GM19239 (cell line): ENCODE results near the gene CNKSR3.
"Not testable (repeated sequence)": the region's sequence is repeated elsewhere in the genome, so short reads cannot be mapped to it uniquely, and the experiment has no call there.

Source experiments
- DNase-seq: peaks from one replicate; pipeline ENCODE4 v3.0.0; 2011; ENCODE audit warnings: low spot score; ENCODE audit not compliant: insufficient read length
- FAIRE-seq: peaks from 2 replicates; lab custom pipeline; 2011; peaks lifted over from hg19 to GRCh38; lab: Jason Lieb, UNC

Gene CNKSR3

DNA sequence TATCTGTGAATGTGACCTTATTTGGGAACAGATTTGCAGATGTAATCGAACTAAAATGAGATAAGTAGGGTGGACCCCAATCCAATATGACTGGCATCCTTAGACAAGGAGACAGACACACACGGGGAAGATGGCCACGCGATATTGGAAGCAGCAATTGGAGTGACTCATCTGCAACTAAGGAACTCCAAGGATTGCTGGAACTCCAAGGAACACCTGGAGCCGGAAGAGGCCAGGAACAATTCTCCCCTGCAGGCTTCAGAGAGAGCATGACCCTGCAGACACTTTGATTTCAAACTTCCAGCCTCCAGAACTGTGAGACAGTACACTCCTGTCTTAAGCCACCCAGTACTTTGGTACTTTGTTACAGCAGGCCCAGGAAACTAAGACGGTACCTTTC is 19.5 kb upstream of the CNKSR3 start:
- DNase-seq, result no peak

DNA sequence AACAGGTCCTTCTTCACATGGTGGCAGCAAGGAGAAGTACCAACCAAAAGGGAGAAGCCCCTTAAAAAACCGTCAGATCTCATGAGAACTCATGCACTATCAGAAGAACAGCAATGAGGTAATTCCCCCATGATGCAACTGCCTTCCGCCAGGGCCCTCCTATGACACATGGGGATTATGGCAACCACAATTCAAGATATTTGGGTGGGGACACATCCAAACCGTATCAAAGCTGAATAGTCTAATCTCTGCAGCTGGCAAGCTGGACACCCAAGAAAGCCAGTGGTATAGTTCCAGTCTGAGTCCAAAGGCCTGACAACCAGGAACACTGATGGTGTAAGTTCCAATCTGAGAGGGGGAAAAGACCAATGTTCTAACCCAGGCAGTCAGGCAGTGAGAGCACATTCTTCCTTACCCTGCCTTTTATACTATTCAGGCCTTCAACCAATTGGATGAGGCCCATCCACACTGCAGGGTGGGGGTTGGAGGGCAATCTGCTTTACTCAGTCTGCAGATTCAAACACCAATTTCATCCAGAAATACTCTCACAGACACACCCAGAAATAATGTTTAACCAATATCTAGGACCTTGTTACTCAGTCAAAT is 17.9 kb upstream of the CNKSR3 start:
- DNase-seq (no peak), FAIRE-seq (no peak)

More for the DNA sequence above, 19.5 kb upstream of the CNKSR3 start:
- FAIRE-seq, result no peak

DNA sequence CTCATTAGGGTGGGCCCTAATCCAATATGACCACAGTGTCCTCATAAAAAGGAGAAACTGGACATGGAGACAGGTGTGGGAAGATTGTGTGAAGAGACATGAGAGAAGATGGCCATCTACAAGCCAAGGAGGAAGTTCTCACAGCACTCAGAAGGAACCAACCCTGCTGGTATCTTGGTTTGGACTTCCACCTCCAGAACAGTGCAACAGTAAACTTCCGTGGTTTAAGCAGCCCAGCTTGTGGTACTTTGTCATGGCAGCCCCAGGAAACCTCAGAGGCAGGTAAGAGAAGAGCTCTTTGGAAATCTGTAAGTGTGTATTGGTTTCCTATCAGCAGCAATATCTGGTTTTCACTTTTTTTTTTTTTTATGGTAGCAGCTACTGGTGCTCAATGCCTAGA is 16.5 kb upstream of the CNKSR3 start:
- FAIRE-seq (no peak), DNase-seq (no peak)

DNA sequence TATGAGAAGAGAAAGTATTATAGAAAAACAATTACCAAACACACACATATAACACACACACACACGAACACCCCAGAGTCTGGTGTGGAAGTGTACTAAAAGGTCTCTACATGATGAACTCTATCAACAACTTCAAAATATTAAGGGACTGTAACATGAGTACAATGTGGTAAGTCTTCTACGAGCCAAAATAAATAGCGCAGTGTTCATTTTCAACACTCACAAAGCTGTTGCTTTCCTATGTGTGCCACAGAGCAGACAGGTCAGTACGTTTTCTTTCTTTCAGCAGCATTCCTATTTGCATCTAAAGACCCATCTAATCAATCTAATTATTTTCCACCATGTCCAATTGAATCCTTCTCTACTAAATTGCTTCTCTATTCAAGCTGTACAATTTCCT is 12.1 kb upstream of the CNKSR3 start:
- DNase-seq, result no peak
- no peak for FAIRE-seq

DNA sequence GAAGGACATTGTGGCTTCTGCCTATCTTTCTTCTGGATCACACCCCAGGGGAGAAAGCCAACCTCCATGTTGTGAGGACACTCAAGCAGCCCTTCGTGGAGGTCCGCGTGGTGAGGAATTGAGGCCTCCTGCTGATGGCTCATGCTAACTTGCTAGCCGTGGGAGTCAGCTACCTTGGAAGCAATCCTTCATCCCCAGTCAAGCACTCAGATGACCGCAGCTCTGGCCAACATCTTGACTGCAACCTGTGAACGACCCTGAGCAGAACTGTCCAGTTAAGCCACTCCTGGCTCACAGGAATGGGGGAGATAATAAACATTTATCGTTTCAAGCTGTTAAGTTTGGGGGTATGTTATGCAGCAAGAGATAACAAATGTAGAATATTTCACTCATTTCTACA is 10.9 kb upstream of the CNKSR3 start:
- no peak for FAIRE-seq

DNA sequence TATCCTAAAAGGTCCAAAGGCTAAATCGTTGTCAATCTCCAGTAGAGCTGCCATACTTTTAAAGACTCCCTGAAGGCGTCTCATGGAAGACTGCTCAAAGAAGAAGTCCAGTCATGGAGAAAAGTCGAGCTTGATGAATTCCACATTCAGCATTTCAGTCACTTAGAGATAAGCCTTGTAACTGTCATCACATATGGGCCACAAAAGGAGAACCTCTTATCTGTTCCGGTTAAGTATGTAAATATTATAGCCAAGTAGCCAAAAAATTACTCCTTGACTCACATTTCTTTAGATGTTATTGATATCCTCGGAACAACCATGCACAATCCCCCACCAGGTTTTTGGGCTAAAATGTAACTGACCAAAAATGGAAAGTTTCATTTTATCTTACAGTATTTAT is 9.8 kb upstream of the CNKSR3 start:
- no peak for FAIRE-seq

More for the DNA sequence above, 10.9 kb upstream of the CNKSR3 start:
- no peak for DNase-seq

DNA sequence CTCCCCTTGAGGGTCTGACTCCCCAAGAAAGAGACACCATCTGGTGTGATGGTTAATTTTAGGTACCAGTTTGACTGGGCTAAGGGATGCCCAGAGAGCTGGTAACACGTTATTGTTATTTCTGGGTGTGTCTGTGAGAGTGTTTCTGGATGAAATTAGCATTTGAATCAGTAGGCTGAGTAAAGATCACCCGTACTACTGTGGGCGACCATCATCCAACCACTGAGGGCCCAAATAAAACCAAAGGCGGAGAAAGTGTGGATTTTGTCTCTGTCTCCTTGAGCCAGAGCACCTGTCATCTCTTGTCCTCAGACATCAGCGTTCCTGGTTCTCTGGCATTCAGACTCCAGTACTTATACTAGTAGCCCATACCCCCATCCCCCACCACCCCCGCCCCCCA is 7.9 kb upstream of the CNKSR3 start:
- no peak for DNase-seq
- FAIRE-seq, result no peak

More for the DNA sequence above, 9.8 kb upstream of the CNKSR3 start:
- DNase-seq, result no peak

DNA sequence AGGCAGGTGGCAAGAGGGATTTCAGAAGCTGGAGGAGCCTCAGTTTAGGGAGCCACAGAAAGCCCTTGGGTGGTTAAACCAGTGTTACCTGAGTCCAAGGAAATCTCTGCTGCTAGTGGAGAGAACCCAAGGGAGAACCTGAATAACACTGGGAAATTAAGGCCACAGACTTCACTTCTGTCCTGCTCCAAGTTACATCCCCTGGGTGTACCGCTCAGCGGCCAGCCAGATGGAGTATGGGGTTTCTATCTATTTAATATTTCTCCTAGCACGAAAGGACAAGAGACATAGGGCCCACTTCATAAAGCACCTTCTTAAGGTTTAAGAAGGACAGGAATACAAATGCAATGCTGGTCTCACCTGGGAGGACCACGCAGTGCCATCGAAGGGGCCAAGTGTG is 5.8 kb upstream of the CNKSR3 start:
- DNase-seq, result no peak
- no peak for FAIRE-seq

DNA sequence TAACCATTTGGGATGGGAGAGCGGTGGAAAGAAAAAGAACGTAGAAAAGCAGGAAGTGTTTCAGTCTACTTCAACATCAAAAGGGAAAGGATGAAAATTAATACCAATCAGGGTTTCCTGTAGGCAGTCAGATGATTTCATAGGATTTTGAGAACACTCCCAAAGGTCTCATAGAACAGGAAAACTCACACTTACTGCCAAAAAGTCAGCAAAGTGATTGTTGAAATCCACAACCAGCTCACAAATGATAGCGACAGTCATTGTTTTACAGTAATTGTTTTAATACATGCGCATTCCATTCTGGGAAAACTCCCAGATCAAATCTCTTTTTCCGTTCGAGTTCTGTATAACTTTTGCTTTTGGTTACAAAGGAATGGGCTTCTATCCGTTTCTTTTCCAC is 5.3 kb upstream of the CNKSR3 start:
- FAIRE-seq (no peak), DNase-seq (no peak)

DNA sequence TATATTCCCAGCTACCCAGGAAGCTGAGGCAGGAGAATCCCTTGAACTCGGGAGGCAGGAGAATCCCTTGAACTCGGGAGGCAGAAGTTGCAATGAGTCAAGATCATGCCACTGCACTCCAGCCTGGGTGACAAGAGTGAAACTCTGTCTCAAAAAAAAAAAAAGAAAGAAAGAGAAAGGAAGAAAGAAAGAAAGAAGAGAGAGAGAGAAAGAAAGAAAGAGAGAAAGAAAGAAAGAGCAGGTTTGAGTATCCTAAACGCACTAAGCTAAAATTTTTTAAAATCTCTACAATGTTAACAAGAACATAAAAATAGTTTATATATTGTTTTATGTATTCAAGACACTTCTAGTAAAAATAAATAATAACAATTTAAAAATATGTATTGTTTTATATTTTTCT is 4.6 kb upstream of the CNKSR3 start:
- FAIRE-seq, DNase-seq: not testable (repeated sequence)

DNA sequence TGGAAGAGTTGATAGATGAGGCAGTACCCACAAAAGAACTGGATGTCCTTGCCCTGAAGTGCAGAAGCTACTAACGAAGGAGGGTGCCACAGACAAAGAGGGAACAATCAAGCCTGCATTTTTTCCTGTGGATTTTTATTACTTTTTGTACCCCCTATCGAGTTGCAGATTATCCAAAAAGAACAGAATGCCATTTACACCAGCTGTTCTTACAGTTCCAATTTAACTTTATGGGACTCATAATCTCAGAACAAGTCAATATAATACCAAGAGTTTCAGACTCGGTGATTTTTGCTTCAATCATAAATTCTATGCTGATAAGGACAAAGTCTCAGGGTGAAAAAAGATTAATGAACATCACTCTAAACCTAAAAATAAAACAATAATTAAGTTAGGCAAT is 4.0 kb upstream of the CNKSR3 start:
- DNase-seq, result no peak
- FAIRE-seq, result no peak

DNA sequence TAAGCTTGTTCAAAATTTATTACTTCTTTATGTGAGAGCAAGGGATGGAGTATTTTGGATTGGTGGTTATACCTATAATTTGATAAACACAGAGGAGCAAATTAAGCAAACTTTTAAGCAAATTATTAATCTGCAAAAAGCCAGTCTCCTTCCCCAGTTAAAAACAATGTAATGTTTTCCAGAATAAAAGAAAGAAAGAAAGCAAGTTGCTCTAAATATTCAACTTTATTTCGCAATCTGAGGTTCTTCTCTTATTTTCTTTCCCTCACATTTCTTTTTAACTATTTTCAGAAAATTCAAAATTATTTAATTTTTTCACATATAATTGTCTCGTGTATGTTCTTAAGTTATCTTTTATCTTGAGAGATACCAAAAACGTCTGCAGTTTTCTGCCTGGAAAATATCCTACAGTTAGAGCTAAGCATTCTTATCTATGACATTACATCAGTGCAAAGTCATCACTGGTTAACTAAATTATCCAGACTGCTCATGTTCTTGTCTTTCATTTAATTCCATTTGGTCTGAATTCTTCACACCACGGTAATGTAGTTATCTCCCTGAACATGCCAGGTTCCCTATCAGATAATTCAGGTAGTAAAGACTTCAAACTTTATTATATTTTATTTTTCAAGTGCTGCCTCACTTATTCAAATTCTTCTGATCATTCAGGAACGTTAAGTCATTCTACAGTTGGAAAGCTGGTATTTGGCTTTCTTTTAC is 3.3 kb upstream of the CNKSR3 start:
- no peak for DNase-seq
- FAIRE-seq, result no peak

DNA sequence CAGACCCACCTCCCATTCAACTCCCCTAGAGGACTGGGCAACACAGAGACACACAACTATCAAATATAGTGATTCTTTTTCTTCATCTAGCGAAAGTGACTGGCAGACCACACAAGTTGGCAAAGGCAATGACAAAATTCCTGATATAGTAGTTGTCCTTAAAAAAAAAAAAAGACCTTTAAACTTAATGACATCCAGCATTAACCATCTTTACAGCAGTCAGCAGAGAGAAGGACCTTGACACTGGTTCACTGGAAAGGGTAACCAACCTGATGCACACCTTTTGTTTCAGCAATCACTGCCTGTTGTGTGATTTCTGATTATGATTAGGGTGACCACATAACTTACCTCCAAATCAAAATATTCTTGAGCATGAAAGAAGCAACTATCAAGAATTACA is 1.7 kb upstream of the CNKSR3 start:
- DNase-seq (no peak), FAIRE-seq (no peak)

DNA sequence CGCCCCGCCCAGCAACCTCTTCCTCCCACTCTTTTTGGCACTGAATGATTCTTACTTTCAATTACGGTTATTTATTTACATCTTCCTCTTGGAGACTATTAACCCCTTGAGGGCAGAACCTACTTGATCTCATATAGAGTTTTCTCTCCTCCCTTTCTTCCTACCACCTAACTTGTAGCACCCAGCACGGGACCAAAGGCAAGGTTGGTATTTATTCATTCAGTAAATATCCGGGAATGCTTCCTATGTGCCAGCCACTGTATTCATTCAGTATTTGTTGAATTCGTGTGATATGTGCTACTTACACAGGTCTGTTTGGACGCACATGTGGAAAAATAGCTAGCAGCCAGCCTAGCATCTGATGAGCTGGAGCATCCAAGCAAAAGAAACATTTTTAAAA is 1.3 kb upstream of the CNKSR3 start:
- FAIRE-seq, result no peak
- DNase-seq, result no peak

DNA sequence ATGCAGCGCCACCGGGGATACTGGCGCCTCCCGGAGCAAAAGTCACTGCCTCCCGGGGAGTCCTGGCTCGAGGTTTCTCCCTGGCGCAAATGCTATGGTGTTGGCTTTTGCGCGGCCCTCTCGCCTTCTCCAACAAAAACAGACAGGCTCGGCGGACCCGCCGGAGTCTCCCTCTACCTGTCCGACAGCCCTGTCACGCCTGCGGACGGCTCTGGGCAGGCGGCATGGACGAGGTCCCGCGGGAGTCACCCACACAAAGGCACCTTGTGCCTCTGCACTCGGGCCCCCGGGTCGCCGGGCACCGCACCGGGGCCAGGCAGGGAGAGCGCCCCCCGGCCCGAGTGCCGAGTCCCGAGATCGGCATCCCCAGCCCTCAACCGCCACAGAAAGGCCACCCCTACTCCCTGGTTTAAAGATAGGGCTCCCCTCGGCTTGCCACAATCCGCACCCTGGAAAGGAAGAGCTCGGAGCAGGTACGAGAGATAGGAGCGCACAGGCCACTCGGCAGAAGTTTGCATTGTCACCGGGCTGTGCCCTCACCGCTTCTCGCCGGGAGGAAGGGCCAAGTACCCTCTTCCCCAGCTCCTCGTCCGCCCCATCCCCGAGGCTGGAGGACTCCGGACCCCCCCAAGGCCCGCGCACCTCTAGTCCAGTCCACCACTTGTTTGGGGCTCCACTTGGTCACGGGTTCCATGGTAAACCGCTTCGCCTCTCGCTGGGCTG is 903 bp downstream of the CNKSR3 start:
- FAIRE-seq (no peak), DNase-seq (no peak)

DNA sequence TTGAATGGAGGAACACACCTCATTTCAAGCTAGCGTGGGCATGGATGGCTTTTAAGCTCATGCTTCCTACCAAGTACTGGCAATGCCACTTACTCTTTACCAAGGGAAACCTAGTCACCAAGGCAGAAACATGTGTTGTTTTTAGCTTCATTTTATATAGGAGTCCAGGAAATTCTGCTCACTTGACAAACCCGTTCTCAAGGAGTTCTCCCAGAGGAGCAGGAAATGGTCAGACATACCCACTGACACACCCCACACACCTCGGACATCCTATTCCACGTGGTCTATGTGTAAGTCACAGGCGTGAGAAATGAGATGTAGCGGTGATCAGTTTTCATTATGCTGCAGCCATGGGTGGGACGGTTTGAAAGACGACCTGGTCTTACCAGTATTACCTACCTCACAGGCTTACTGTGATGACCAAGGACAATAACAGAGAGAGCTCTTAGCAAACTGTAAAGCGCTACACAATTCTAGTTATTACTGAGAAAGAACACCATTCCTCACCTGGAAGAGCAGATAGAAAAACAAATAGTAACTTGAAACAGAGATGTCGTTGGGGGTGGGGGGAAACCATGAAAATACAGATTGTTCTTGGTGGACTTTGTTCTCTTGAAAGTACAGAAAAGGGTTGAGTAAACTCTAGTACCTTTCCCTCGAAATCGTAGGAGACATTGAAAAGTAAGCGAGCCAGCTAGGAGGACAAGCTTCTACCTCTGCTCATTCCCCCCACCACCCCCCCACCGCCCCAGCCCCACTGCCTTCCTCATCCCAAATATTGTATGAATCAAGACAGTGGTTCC is 1.7 kb downstream of the CNKSR3 start:
- DNase-seq (no peak), FAIRE-seq (peak; percentile 47)

DNA sequence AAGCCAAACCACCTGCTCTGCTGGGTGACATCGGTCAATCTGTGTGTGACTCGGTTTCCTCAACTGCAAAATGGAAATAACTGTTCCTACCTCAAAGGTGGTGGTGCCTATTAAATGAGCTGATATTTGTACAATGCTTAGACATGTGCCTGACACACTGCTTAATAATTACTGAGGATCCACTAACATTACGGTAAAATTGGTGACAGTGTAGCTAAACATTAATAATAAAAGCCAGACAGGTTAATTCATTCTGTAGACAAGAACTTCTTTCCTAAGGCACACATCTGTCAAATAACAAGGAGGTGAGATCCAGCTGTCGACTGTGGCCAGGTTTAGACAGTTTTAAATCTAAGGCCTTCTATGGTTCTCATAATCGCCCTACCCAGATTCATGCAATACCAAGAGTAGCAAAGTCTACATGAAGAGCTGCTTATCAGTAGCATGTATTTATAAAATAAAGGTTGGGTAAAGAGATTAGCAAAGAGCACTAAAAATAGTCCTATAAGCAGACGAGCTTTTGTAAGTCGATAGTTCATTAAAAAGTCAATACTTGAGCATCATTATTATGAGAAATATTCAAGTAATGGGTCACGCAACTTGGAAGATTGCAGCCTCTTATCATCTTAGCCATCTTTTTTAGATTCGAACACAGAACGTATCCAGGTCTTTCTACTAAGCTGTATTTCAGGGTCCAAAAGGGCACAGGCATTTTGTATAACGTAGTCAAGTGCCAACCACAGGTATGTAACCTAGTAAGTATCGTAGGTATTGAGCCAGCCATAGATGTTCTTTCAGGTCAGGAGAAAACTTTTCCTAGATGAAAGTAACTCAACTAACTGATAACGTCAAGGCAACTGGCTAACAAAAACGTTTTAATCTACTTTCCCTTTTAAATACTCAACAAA is 3.2 kb downstream of the CNKSR3 start:
- FAIRE-seq (no peak), DNase-seq (no peak)

DNA sequence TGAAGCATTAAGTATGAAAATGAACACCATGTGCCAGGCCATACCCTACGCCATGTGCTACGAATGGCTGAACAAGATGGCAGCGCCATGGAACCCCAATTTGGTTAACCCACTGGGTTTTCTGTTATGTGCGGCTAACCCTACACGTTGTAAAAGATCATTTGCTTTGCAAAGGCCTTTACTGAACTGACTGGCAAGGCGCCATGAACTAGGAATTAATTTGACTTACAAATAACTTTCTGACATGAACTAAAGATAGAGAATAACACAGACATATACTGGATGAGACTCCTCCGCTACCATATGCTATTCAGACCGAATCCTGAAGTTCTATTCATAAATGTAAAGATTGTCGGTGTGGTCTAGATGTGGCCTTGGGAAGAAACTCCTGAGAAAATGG is 3.9 kb downstream of the CNKSR3 start:
- DNase-seq, result no peak
- FAIRE-seq, result no peak

DNA sequence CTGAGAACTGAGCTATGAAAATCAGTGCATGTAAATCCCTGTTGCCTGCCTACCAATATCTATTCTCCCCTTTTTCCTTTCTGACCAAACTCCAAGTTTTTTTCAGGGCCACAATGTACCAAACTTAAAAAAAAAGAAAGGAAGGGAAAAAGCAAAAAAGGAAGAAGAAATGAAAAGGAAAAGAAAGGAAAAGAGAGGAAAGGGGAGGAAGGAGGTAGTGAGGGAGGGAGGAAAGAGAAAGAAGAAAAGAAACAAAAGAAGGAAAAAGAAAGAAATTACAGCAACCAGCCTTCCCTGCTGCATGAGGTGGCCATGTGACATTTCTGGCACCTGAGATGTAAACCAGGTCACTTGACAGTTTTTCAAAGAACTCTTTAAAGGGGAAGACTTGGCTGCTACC is 4.4 kb downstream of the CNKSR3 start:
- FAIRE-seq (no peak), DNase-seq (no peak)
